Measurements from ENCODE around the gene RSAD1.

Gene RSAD1

DNA sequence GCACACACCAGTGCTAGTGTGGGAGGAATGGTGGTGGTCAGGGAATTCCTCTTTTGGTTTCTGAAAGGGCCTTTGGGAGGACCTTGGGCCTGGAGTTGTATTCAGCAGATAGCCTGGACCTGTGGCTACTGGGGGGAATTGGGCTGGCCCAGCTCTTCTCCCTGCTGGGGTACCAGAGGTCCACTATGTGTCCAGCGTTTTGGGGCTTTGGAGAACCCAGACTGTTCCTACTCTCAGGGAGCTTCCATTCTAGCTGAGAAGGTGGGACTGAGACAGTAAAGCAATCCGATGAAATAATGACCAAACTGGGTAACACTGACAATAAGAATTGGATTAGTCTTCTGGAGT lies 56.3 kb downstream of the RSAD1 start:
- ChIA-PET CTCF (interaction anchor here (0.5 to 1.1 kb wide), 3 partner anchors 16 to 151 kb away, joined by 3 to 4 read pairs (median 3); no protein-coding TSS in a partner anchor), POLR2A (no interaction called here)
- H3K9me3 ChIP-seq (ENCODE audit: control insufficient read depth, insufficient read depth, low read depth, low read length): no peaks in the 10 kb centered on the region
- H3K36me3 ChIP-seq (ENCODE audit: control insufficient read depth in 2 of 2, insufficient read depth in 1 of 2, low read length in 2 of 2): no peaks in the 10 kb centered on the region
- H3K4me1 ChIP-seq (ENCODE audit: control insufficient read depth, insufficient read depth, low read length): peaks cover 19% of the 10 kb centered on the region
- TF ChIP-seq HOXA7 (CRISPR knock-in tag; IDR thresholded peaks at IDR 0.05; ENCODE audit: borderline replicate concordance): no peak
- TF ChIP-seq KLF8 (tag by site-specific recombination; IDR thresholded peaks at IDR 0.05): no peak
- no peak for TF ChIP-seq ZNF549 (tag by site-specific recombination; IDR thresholded peaks at IDR 0.05)
- no peak for TF ChIP-seq FEZF1 (tag by site-specific recombination; IDR thresholded peaks at IDR 0.05)
- no peak for TF ChIP-seq SCRT1 (tag by site-specific recombination; IDR thresholded peaks at IDR 0.05; ENCODE audit: borderline replicate concordance)
- TF ChIP-seq ZNF837 (tag by site-specific recombination; IDR thresholded peaks at IDR 0.05): no peak
- TF ChIP-seq, protein P1, sequence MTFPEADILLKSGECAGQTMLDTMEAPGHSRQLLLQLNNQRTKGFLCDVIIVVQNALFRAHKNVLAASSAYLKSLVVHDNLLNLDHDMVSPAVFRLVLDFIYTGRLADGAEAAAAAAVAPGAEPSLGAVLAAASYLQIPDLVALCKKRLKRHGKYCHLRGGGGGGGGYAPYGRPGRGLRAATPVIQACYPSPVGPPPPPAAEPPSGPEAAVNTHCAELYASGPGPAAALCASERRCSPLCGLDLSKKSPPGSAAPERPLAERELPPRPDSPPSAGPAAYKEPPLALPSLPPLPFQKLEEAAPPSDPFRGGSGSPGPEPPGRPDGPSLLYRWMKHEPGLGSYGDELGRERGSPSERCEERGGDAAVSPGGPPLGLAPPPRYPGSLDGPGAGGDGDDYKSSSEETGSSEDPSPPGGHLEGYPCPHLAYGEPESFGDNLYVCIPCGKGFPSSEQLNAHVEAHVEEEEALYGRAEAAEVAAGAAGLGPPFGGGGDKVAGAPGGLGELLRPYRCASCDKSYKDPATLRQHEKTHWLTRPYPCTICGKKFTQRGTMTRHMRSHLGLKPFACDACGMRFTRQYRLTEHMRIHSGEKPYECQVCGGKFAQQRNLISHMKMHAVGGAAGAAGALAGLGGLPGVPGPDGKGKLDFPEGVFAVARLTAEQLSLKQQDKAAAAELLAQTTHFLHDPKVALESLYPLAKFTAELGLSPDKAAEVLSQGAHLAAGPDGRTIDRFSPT (tag by site-specific recombination; IDR thresholded peaks at IDR 0.05): no peak
- TF ChIP-seq ZNF426 (tag by site-specific recombination; IDR thresholded peaks at IDR 0.05): no peak
- no peak for TF ChIP-seq GLIS1 (tag by site-specific recombination; IDR thresholded peaks at IDR 0.05)
- TF ChIP-seq, protein P2, sequence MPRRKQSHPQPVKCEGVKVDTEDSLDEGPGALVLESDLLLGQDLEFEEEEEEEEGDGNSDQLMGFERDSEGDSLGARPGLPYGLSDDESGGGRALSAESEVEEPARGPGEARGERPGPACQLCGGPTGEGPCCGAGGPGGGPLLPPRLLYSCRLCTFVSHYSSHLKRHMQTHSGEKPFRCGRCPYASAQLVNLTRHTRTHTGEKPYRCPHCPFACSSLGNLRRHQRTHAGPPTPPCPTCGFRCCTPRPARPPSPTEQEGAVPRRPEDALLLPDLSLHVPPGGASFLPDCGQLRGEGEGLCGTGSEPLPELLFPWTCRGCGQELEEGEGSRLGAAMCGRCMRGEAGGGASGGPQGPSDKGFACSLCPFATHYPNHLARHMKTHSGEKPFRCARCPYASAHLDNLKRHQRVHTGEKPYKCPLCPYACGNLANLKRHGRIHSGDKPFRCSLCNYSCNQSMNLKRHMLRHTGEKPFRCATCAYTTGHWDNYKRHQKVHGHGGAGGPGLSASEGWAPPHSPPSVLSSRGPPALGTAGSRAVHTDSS (tag by site-specific recombination; IDR thresholded peaks at IDR 0.05): no peak
- TF ChIP-seq ZNF629 (tag by site-specific recombination; IDR thresholded peaks at IDR 0.05): no peak
- TF ChIP-seq, protein P3, sequence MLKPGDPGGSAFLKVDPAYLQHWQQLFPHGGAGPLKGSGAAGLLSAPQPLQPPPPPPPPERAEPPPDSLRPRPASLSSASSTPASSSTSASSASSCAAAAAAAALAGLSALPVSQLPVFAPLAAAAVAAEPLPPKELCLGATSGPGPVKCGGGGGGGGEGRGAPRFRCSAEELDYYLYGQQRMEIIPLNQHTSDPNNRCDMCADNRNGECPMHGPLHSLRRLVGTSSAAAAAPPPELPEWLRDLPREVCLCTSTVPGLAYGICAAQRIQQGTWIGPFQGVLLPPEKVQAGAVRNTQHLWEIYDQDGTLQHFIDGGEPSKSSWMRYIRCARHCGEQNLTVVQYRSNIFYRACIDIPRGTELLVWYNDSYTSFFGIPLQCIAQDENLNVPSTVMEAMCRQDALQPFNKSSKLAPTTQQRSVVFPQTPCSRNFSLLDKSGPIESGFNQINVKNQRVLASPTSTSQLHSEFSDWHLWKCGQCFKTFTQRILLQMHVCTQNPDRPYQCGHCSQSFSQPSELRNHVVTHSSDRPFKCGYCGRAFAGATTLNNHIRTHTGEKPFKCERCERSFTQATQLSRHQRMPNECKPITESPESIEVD (tag by site-specific recombination; IDR thresholded peaks at IDR 0.05): no peak
- TF ChIP-seq, protein P4, sequence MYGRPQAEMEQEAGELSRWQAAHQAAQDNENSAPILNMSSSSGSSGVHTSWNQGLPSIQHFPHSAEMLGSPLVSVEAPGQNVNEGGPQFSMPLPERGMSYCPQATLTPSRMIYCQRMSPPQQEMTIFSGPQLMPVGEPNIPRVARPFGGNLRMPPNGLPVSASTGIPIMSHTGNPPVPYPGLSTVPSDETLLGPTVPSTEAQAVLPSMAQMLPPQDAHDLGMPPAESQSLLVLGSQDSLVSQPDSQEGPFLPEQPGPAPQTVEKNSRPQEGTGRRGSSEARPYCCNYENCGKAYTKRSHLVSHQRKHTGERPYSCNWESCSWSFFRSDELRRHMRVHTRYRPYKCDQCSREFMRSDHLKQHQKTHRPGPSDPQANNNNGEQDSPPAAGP (tag by site-specific recombination; IDR thresholded peaks at IDR 0.05): no peak
- no peak for TF ChIP-seq ZNF16 (tag by site-specific recombination; IDR thresholded peaks at IDR 0.05; ENCODE audit: low read depth)
- TF ChIP-seq ZFHX2 (tag by site-specific recombination; conservative IDR thresholded peaks at IDR 0.05): no peak
- TF ChIP-seq, protein P5, sequence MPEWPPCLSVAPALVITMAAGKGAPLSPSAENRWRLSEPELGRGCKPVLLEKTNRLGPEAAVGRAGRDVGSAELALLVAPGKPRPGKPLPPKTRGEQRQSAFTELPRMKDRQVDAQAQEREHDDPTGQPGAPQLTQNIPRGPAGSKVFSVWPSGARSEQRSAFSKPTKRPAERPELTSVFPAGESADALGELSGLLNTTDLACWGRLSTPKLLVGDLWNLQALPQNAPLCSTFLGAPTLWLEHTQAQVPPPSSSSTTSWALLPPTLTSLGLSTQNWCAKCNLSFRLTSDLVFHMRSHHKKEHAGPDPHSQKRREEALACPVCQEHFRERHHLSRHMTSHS (tag by site-specific recombination; IDR thresholded peaks at IDR 0.05): no peak
- TF ChIP-seq, protein P6, sequence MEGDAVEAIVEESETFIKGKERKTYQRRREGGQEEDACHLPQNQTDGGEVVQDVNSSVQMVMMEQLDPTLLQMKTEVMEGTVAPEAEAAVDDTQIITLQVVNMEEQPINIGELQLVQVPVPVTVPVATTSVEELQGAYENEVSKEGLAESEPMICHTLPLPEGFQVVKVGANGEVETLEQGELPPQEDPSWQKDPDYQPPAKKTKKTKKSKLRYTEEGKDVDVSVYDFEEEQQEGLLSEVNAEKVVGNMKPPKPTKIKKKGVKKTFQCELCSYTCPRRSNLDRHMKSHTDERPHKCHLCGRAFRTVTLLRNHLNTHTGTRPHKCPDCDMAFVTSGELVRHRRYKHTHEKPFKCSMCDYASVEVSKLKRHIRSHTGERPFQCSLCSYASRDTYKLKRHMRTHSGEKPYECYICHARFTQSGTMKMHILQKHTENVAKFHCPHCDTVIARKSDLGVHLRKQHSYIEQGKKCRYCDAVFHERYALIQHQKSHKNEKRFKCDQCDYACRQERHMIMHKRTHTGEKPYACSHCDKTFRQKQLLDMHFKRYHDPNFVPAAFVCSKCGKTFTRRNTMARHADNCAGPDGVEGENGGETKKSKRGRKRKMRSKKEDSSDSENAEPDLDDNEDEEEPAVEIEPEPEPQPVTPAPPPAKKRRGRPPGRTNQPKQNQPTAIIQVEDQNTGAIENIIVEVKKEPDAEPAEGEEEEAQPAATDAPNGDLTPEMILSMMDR (tag by site-specific recombination; IDR thresholded peaks at IDR 0.05): no peak
- H3K4me3 ChIP-seq (ENCODE audit: low read depth, low read length): no peak overlapping the region
- no peak overlapping the region for H3K27ac ChIP-seq (ENCODE audit: extremely low read depth, low read depth, low read length)
